ENCODE results near the gene SAP25. TPM values are rescaled to one million over a fixed set of nuclear protein-coding genes. Genes with fewer than 3 reads are reported as not detected.

The SAP25 gene
- total and polyA plus RNA-seq, 2 donors, result 7.7 to 183 TPM

DNA sequence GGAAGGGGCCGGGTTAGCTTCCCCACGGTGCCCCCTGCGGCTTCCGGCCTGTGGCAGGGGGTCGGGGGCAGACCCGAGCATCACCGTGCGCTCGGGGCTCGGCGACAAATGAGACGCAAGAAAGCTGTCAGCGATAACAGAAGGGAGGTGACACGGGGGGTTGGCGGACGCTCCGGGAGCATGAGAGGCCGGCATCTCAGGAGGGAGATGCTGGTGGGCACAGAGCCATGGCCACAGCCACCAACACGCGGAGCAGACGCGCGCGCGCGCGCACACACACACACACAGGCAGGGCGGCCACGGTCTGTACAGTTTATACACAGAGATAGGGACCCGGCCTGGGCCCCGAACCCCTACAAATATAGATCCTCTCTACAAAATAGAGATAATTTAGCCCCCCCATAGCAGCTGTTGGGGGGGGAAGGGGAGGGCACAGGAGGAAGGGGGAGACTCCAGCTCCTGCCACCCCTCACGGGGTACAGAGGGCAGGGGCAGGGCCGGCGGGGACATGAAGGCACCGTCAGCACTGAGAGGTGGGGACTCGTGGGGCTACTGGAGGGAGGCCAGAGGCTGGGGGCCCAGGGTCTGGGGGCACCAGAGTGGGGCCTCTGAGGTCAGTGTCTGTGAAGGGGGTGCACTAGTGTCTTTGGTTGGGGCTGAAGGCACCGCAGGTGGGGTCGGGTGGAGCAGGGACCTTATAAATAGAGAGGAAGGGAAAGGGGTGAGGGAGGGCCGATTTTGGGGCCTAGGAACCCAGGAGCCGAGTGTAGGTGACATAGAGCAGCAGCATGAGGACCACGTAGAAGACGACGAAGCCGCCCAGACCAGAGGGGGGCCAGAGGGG is 884 bp upstream of the SAP25 start:
- Histone ChIP-seq H3K4me1 (ENCODE audit: control insufficient read depth in 2 of 2, insufficient read depth in 2 of 2, low read length in 2 of 2) (peaks cover 8 to 30% of the 10 kb centered on the region in 2 donors), H3K9me3 (ENCODE audit: control insufficient read depth in 2 of 2, insufficient read depth in 1 of 2, low read length in 1 of 2) (peaks cover 0 to 1% of the 10 kb centered on the region in 2 donors), H3K27ac (ENCODE audit: low read depth in 1 of 2, low read length in 1 of 2) (no peak overlapping the region), H3K27me3 (ENCODE audit: control insufficient read depth in 2 of 2, insufficient read depth in 1 of 2, low read length in 1 of 2) (peaks cover 0 to 13% of the 10 kb centered on the region in 2 donors), H3K36me3 (ENCODE audit: control insufficient read depth in 2 of 2, insufficient read depth in 2 of 2, low read length in 1 of 2) (peaks cover 70 to 73% of the 10 kb centered on the region in 2 donors), H3K4me3 (ENCODE audit: low read length in 2 of 2) (no peak overlapping the region)
- no peak for DNase-seq (ENCODE audit: low read depth in 6 of 9, low spot score in 9 of 9)
- WGBS, result 96% methylated on average over 44 of the region's 44 CpGs

GRCh38 chr7:100572949-100573675 is 588 bp downstream of the SAP25 start:
- DNase-seq (ENCODE audit: low read depth in 6 of 9, low spot score in 9 of 9), result no peak
- H3K27me3 ChIP-seq (ENCODE audit: control insufficient read depth in 2 of 2, insufficient read depth in 1 of 2, low read length in 1 of 2), result peaks cover 0 to 21% of the 10 kb centered on the region in 2 donors
- no peak overlapping the region for H3K27ac ChIP-seq (ENCODE audit: low read depth in 1 of 2, low read length in 1 of 2)
- H3K36me3 ChIP-seq (ENCODE audit: control insufficient read depth in 2 of 2, insufficient read depth in 2 of 2, low read length in 1 of 2), result peaks cover 57 to 58% of the 10 kb centered on the region in 2 donors
- no peak overlapping the region for H3K4me3 ChIP-seq (ENCODE audit: low read length in 2 of 2)
- H3K9me3 ChIP-seq (ENCODE audit: control insufficient read depth in 2 of 2, insufficient read depth in 1 of 2, low read length in 1 of 2), result peaks cover 0 to 10% of the 10 kb centered on the region in 2 donors
- 99% methylated on average over 30 of the region's 30 CpGs for WGBS
- H3K4me1 ChIP-seq (ENCODE audit: control insufficient read depth in 2 of 2, insufficient read depth in 2 of 2, low read length in 2 of 2), result peaks cover 10 to 44% of the 10 kb centered on the region in 2 donors

DNA sequence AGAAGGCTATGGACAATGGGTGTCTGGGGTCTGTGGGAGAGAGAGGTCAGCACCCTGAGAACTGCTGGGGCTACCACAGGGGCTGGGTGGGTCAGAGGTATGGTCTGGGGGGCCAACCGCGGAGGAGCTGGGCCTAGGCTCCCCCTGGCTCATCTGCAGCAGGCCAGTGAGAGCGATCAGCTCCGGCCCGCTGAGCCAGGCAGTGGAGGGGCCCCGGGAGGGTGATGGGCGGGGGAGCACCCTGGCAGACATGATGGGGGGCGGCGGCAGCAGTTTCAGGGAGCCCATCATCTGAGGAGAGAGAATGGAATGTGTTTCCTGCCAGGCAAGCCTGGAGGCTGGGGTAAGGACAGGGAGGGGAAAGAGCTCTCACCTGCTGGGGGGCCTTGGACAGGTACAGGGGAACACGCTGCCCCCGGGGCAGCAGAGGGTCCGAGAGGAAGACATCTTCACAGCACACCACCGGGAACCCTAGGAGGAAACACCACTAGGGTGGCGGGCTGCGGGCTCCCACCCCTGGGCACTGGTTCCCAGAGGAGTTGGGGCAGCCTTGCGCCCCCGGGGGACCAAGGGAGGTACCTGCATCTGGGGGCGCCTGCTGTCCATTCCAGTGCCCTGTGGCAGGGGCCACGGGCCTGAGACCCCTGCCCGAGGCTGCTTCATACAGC is 1.3 kb downstream of the SAP25 start:
- no peak for DNase-seq (ENCODE audit: low read depth in 6 of 9, low spot score in 9 of 9)
- 96% methylated on average over 20 of the region's 20 CpGs for WGBS
- peaks cover 50 to 52% of the 10 kb centered on the region in 2 donors for H3K36me3 ChIP-seq (ENCODE audit: control insufficient read depth in 2 of 2, insufficient read depth in 2 of 2, low read length in 1 of 2)

DNA sequence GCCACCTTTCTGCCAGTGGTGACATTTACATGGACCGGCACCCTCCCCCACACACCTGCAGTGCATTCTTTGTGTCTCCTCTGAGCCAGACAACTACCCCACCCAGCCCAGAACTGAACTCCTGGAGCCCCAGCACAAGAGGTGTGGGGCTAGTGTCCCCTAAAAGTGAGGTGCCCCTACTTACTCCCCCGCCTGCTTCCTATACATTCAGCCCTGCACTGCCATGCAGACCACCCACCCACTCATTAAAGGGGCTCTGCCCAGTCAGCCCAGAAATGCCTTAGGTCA is 1.9 kb downstream of the SAP25 start:
- Histone ChIP-seq H3K9me3 (ENCODE audit: control insufficient read depth in 2 of 2, insufficient read depth in 1 of 2, low read length in 1 of 2) (peaks cover 0 to 10% of the 10 kb centered on the region in 2 donors), H3K27ac (ENCODE audit: low read depth in 1 of 2, low read length in 1 of 2) (peak overlapping the region in 1 of 2 donors; percentile 51), H3K4me3 (ENCODE audit: low read length in 2 of 2) (no peak overlapping the region), H3K36me3 (ENCODE audit: control insufficient read depth in 2 of 2, insufficient read depth in 2 of 2, low read length in 1 of 2) (peaks cover 44 to 45% of the 10 kb centered on the region in 2 donors), H3K4me1 (ENCODE audit: control insufficient read depth in 2 of 2, insufficient read depth in 2 of 2, low read length in 2 of 2) (peaks cover 10 to 50% of the 10 kb centered on the region in 2 donors), H3K27me3 (ENCODE audit: control insufficient read depth in 2 of 2, insufficient read depth in 1 of 2, low read length in 1 of 2) (peaks cover 0 to 21% of the 10 kb centered on the region in 2 donors)
- DNase-seq (ENCODE audit: low read depth in 6 of 9, low spot score in 9 of 9), result no peak
- WGBS, result 94% methylated on average over 2 of the region's 2 CpGs

More for the DNA sequence above, 1.3 kb downstream of the SAP25 start:
- peak overlapping the region in 1 of 2 donors; percentile 51 for H3K27ac ChIP-seq (ENCODE audit: low read depth in 1 of 2, low read length in 1 of 2)
- H3K9me3 ChIP-seq (ENCODE audit: control insufficient read depth in 2 of 2, insufficient read depth in 1 of 2, low read length in 1 of 2), result peaks cover 0 to 10% of the 10 kb centered on the region in 2 donors
- no peak overlapping the region for H3K4me3 ChIP-seq (ENCODE audit: low read length in 2 of 2)
- peaks cover 10 to 50% of the 10 kb centered on the region in 2 donors for H3K4me1 ChIP-seq (ENCODE audit: control insufficient read depth in 2 of 2, insufficient read depth in 2 of 2, low read length in 2 of 2)
- peaks cover 0 to 21% of the 10 kb centered on the region in 2 donors for H3K27me3 ChIP-seq (ENCODE audit: control insufficient read depth in 2 of 2, insufficient read depth in 1 of 2, low read length in 1 of 2)

GRCh38 chr7:100570954-100571828 is 2.5 kb downstream of the SAP25 start:
- no peak for DNase-seq (ENCODE audit: low read depth in 6 of 9, low spot score in 9 of 9)
- Histone ChIP-seq H3K9me3 (ENCODE audit: control insufficient read depth in 2 of 2, insufficient read depth in 1 of 2, low read length in 1 of 2) (peaks cover 0 to 10% of the 10 kb centered on the region in 2 donors), H3K27ac (ENCODE audit: low read depth in 1 of 2, low read length in 1 of 2) (peak overlapping the region; percentile 51 to 56), H3K27me3 (ENCODE audit: control insufficient read depth in 2 of 2, insufficient read depth in 1 of 2, low read length in 1 of 2) (peaks cover 0 to 21% of the 10 kb centered on the region in 2 donors), H3K36me3 (ENCODE audit: control insufficient read depth in 2 of 2, insufficient read depth in 2 of 2, low read length in 1 of 2) (peaks cover 38 to 40% of the 10 kb centered on the region in 2 donors), H3K4me3 (ENCODE audit: low read length in 2 of 2) (no peak overlapping the region), H3K4me1 (ENCODE audit: control insufficient read depth in 2 of 2, insufficient read depth in 2 of 2, low read length in 2 of 2) (peaks cover 10 to 50% of the 10 kb centered on the region in 2 donors)
- WGBS, result 96% methylated on average over 26 of the region's 26 CpGs

DNA sequence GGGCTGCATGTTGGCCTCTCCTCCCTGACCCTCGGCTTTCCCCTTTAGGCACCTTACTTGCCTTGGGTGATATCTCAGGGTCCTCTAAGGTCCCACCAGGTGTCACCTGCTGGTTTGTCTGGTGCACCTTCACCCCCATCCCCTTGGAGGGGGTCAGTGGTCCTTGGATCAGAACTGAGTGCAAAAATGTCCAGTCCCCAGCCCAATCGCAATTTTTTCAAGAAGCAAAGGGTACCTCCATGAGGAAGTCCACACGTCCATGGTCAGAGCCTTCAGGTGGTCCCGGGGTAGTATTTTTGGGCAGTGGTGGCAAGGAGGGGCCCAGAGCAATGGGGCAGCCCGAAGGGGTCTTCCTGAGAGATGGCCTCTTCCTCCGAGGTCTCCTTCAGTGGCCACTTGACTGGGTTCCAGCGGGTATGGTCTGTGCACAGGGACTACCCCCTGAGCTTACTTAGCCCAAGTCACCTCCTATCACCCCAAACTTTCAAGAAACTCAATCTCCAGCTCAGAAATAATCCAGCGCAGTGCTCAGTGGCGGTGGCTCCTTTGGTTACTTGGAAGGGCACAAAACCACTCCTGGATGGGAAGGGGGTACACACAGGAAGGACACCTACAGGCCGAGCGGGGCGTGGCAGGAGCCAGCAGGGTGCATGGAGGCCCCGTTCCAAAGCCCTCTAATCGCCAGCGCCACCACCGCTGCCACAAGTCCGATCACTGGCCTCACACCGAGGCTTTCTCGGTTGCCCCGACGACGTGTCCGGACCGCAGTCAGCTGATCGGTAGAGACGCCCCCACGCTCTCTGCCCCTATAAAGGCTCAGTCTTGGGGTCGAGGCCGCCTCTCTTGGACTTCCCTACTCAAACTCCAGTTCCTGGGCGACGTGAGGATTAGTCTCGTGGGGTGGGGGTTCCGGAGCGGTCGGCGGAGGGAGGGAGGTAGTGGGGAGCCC is 4.5 kb downstream of the SAP25 start:
- no peak overlapping the region for H3K27ac ChIP-seq (ENCODE audit: low read depth in 1 of 2, low read length in 1 of 2)
- DNase-seq (ENCODE audit: low read depth in 6 of 9, low spot score in 9 of 9), result peak in 2 of 9 donors; percentile 45 to 65
- peaks cover 10 to 52% of the 10 kb centered on the region in 2 donors for H3K4me1 ChIP-seq (ENCODE audit: control insufficient read depth in 2 of 2, insufficient read depth in 2 of 2, low read length in 2 of 2)

GRCh38 chr7:100568176-100568895 is 5.4 kb downstream of the SAP25 start:
- Histone ChIP-seq H3K4me1 (ENCODE audit: control insufficient read depth in 2 of 2, insufficient read depth in 2 of 2, low read length in 2 of 2) (peaks cover 10 to 55% of the 10 kb centered on the region in 2 donors), H3K27ac (ENCODE audit: low read depth in 1 of 2, low read length in 1 of 2) (no peak overlapping the region), H3K4me3 (ENCODE audit: low read length in 2 of 2) (no peak overlapping the region), H3K36me3 (ENCODE audit: control insufficient read depth in 2 of 2, insufficient read depth in 2 of 2, low read length in 1 of 2) (peaks cover 13 to 16% of the 10 kb centered on the region in 2 donors), H3K27me3 (ENCODE audit: control insufficient read depth in 2 of 2, insufficient read depth in 1 of 2, low read length in 1 of 2) (peaks cover 0 to 21% of the 10 kb centered on the region in 2 donors), H3K9me3 (ENCODE audit: control insufficient read depth in 2 of 2, insufficient read depth in 1 of 2, low read length in 1 of 2) (peaks cover 0 to 10% of the 10 kb centered on the region in 2 donors)
- WGBS, result 91% methylated on average over 11 of the region's 11 CpGs
- no peak for DNase-seq (ENCODE audit: low read depth in 6 of 9, low spot score in 9 of 9)

More for the DNA sequence above, 4.5 kb downstream of the SAP25 start:
- 26% methylated on average over 36 of the region's 36 CpGs for WGBS
- Histone ChIP-seq H3K27me3 (ENCODE audit: control insufficient read depth in 2 of 2, insufficient read depth in 1 of 2, low read length in 1 of 2) (peaks cover 0 to 21% of the 10 kb centered on the region in 2 donors), H3K36me3 (ENCODE audit: control insufficient read depth in 2 of 2, insufficient read depth in 2 of 2, low read length in 1 of 2) (peaks cover 18 to 25% of the 10 kb centered on the region in 2 donors), H3K9me3 (ENCODE audit: control insufficient read depth in 2 of 2, insufficient read depth in 1 of 2, low read length in 1 of 2) (peaks cover 0 to 10% of the 10 kb centered on the region in 2 donors), H3K4me3 (ENCODE audit: low read length in 2 of 2) (peak overlapping the region; percentile 22 to 23)
